Stimulated activated naive B cell treated with anti-CD40 and anti-IgM and Interleukin-4, amounts not matched to agents 10 μg/mL and 1 μg/mL and 100 μg/mL, for 72 hours (primary cell): ENCODE results near the gene SQSTM1.
"Not testable (repeated sequence)": the region's sequence is repeated elsewhere in the genome, so short reads cannot be mapped to it uniquely, and the experiment has no call there.

Experiments
- ATAC-seq, 2 donors: fragments of 150-1000 bp; cut with Tn5 transposase; replicated peaks; 2 replicates each; pipeline ENCODE4 v1.10.0; 2021; ENCODE audit warnings: moderate library complexity in 1 of 2
- DNase-seq: peaks from one replicate; pipeline ENCODE4 v3.0.0; 2021
- H3K27ac Mint-ChIP-seq: one replicate; pipeline ENCODE4 v1.8.0; 2022; ENCODE audit warnings: mild to moderate bottlenecking, mixed read lengths
- H3K27me3 Mint-ChIP-seq, 2 donors: one replicate each; pipeline ENCODE4 v1.8.0; 2022; ENCODE audit warnings: mixed read lengths in 2 of 2
- H3K36me3 Mint-ChIP-seq, 2 donors: one replicate each; pipeline ENCODE4 v1.8.0; 2022; ENCODE audit warnings: mixed read lengths in 2 of 2, mild to moderate bottlenecking in 1 of 2
- H3K4me1 Mint-ChIP-seq, 2 donors: one replicate each; pipeline ENCODE4 v1.8.0; 2022; ENCODE audit warnings: mixed read lengths in 2 of 2, mild to moderate bottlenecking in 1 of 2
- H3K4me3 Mint-ChIP-seq, 2 donors: one replicate each; pipeline ENCODE4 v1.8.0; 2022; ENCODE audit warnings: mild to moderate bottlenecking in 2 of 2, mixed read lengths in 2 of 2, moderate library complexity in 1 of 2
- H3K9me3 Mint-ChIP-seq, 2 donors: one replicate each; pipeline ENCODE4 v1.8.0; 2022; ENCODE audit warnings: mixed read lengths in 2 of 2, mild to moderate bottlenecking in 1 of 2

The SQSTM1 gene

DNA sequence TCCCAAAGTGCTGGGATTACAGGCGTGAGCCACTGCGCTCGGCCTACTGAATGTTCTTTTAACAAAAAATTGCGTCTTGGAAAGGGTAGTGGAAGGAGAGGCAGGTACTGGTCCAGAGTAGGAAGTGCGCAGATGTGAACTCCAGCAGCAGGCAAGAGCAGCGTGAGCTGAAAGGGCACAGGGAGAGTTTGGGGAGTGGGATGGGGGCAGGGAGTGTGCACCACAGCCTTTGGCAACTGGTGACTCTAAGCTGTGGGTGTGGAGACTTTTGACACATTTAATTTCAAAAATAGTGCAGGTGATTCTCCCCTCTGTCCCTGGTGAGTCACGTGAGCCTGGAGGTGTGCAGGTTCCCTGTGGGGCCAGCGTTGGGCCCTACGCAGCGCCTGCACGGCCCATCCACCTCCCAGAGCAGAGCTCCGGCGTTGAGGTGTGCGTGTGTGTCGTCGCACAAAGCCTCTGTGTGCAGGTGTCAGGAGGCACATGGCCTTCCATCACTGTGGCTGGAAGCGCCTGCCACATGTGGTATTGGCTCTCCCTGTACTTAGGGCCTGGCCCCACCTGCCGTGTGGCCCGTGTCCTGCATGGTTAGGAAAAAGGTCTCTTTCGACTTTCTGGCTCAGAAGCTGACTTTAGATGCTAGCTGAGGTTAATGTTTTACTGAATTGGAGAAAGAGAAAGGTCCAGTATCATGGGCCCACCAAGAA lies 11.5 kb downstream of the SQSTM1 start:
- Mint-ChIP-seq H3K9me3 (no peaks in the 10 kb centered on the region), H3K36me3 (peaks cover 69 to 78% of the 10 kb centered on the region in 2 donors), H3K27ac (peak overlapping the region; percentile 59), H3K27me3 (no peaks in the 10 kb centered on the region), H3K4me1 (peaks cover 32 to 56% of the 10 kb centered on the region in 2 donors), H3K4me3 (no peak overlapping the region)
- ATAC-seq, result no peak
- no peak for DNase-seq

DNA sequence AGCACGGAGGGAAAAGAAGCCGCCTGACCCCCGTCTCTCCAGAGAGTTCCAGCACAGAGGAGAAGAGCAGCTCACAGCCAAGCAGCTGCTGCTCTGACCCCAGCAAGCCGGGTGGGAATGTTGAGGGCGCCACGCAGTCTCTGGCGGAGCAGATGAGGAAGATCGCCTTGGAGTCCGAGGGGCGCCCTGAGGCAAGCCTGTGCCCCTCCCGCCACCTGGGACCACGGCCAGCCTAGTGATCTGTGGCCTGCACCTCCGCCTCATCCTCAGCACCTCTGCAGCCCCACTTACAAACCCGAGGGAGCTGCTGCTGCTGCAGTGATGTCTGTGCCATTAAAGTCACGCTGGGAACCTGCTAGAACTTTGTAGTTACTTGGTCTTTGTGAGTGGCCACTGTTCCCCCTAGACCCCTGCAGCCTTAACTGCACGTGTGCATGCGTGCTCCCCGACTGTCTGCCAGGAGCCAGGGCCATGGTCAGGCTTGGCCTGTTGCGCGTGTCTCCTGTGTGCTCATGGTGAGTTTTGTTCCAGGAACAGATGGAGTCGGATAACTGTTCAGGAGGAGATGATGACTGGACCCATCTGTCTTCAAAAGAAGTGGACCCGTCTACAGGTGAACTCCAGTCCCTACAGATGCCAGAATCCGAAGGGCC lies 12.5 kb downstream of the SQSTM1 start:
- Mint-ChIP-seq H3K4me3 (no peak overlapping the region), H3K9me3 (no peaks in the 10 kb centered on the region), H3K27ac (peak overlapping the region; percentile 87), H3K4me1 (peaks cover 26 to 47% of the 10 kb centered on the region in 2 donors), H3K27me3 (no peaks in the 10 kb centered on the region), H3K36me3 (peaks cover 67 to 73% of the 10 kb centered on the region in 2 donors)
- ATAC-seq (no peak), DNase-seq (no peak)

DNA sequence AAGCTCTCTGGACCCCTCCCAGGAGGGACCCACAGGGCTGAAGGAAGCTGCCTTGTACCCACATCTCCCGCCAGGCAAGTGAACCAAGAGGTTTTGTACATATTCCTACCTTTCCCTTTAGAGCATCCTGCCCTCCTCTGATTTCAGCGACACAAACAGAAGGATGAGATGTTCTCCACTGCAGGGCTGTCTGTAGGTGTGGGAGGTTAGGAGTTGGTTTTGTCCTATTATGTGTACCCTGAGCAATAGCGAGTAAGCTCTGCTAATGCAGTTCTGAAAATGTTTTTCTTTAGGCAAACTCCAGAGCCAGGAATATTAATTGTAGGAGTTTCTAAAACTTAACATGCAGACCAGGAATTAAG lies 13.0 kb downstream of the SQSTM1 start:
- Mint-ChIP-seq H3K9me3 (no peaks in the 10 kb centered on the region), H3K36me3 (peaks cover 65 to 69% of the 10 kb centered on the region in 2 donors), H3K27ac (peak overlapping the region; percentile 87), H3K27me3 (no peaks in the 10 kb centered on the region), H3K4me1 (peaks cover 26 to 45% of the 10 kb centered on the region in 2 donors), H3K4me3 (no peak overlapping the region)
- DNase-seq (no peak), ATAC-seq (no peak)

DNA sequence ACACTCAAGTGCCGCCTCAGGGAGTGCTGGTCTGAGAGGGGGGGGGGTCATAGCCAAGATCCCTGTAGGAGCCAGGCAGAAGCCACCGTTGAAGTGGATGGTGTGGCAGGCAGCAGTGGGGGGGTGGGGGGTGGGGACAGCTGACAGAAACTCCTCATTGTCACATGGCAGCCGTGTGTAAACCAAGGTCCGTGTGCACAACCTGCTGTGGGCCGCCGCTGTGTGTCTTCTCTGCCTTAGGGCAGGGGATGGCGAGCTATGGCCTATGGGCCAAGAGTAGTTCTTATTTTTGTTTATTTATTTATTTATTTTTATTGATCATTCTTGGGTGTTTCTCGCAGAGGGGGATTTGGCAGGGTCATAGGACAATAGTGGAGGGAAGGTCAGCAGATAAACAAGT lies 13.4 kb downstream of the SQSTM1 start:
- peaks cover 63 to 65% of the 10 kb centered on the region in 2 donors for H3K36me3 Mint-ChIP-seq
- H3K27me3 Mint-ChIP-seq, result no peaks in the 10 kb centered on the region
- ATAC-seq, result no peak
- H3K4me1 Mint-ChIP-seq, result peaks cover 23 to 41% of the 10 kb centered on the region in 2 donors
- no peak overlapping the region for H3K4me3 Mint-ChIP-seq
- DNase-seq, result no peak
- no peak overlapping the region for H3K27ac Mint-ChIP-seq
- H3K9me3 Mint-ChIP-seq, result no peaks in the 10 kb centered on the region

DNA sequence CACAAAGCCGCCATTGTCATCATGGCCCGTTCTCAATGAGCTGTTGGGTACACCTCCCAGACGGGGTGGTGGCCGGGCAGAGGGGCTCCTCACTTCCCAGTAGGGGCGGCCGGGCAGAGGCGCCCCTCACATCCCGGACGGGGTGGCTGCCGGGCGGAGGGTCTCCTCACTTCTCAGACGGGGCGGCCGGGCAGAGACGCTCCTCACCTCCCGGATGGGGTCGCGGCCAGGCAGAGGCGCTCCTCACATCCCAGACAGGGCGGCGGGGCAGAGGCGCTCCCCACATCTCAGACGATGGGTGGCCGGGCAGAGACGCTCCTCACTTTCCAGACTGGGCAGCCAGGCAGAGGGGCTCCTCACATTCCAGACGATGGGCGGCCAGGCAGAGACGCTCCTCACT lies 14.2 kb downstream of the SQSTM1 start:
- H3K36me3 Mint-ChIP-seq, result peaks cover 61 to 62% of the 10 kb centered on the region in 2 donors
- not testable (repeated sequence) for H3K9me3 Mint-ChIP-seq, ATAC-seq, H3K27ac Mint-ChIP-seq, H3K4me3 Mint-ChIP-seq, DNase-seq, H3K27me3 Mint-ChIP-seq
- H3K4me1 Mint-ChIP-seq, result peaks cover 21 to 33% of the 10 kb centered on the region in 2 donors

DNA sequence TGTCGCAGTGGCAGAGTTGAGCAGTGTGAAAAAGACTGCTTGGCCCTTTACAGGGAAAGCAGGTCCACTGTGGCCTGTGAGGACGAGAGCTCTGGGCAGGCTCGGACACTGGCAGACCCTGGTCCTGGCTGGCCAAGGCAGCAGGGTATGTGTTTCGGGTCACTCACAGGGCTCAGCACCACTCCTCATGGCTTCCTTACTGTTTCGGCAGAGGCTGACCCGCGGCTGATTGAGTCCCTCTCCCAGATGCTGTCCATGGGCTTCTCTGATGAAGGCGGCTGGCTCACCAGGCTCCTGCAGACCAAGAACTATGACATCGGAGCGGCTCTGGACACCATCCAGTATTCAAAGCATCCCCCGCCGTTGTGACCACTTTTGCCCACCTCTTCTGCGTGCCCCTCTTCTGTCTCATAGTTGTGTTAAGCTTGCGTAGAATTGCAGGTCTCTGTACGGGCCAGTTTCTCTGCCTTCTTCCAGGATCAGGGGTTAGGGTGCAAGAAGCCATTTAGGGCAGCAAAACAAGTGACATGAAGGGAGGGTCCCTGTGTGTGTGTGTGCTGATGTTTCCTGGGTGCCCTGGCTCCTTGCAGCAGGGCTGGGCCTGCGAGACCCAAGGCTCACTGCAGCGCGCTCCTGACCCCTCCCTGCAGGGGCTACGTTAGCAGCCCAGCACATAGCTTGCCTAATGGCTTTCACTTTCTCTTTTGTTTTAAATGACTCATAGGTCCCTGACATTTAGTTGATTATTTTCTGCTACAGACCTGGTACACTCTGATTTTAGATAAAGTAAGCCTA lies 15.7 kb downstream of the SQSTM1 start:
- H3K36me3 Mint-ChIP-seq, result peaks cover 58 to 61% of the 10 kb centered on the region in 2 donors
- peaks cover 18 to 32% of the 10 kb centered on the region in 2 donors for H3K4me1 Mint-ChIP-seq
- DNase-seq (no peak), ATAC-seq (peak; percentile 88 to 93)
- H3K4me3 Mint-ChIP-seq, result peak overlapping the region; percentile 17 to 63
- no peaks in the 10 kb centered on the region for H3K9me3 Mint-ChIP-seq
- H3K27me3 Mint-ChIP-seq, result no peaks in the 10 kb centered on the region
- peak overlapping the region; percentile 91 for H3K27ac Mint-ChIP-seq

DNA sequence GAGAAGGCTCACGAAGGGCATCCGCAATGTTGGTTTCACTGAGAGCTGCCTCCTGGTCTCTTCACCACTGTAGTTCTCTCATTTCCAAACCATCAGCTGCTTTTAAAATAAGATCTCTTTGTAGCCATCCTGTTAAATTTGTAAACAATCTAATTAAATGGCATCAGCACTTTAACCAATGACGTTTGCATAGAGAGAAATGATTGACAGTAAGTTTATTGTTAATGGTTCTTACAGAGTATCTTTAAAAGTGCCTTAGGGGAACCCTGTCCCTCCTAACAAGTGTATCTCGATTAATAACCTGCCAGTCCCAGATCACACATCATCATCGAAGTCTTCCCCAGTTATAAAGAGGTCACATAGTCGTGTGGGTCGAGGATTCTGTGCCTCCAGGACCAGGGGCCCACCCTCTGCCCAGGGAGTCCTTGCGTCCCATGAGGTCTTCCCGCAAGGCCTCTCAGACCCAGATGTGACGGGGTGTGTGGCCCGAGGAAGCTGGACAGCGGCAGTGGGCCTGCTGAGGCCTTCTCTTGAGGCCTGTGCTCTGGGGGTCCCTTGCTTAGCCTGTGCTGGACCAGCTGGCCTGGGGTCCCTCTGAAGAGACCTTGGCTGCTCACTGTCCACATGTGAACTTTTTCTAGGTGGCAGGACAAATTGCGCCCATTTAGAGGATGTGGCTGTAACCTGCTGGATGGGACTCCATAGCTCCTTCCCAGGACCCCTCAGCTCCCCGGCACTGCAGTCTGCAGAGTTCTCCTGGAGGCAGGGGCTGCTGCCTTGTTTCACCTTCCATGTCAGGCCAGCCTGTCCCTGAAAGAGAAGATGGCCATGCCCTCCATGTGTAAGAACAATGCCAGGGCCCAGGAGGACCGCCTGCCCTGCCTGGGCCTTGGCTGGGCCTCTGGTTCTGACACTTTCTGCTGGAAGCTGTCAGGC lies 16.6 kb downstream of the SQSTM1 start:
- Mint-ChIP-seq H3K27ac (peak overlapping the region; percentile 91), H3K4me3 (peak overlapping the region in 1 of 2 donors; percentile 63), H3K27me3 (no peaks in the 10 kb centered on the region), H3K36me3 (peaks cover 57% of the 10 kb centered on the region in 2 donors), H3K4me1 (peaks cover 16 to 27% of the 10 kb centered on the region in 2 donors), H3K9me3 (no peaks in the 10 kb centered on the region)
- ATAC-seq, result no peak
- DNase-seq, result no peak

DNA sequence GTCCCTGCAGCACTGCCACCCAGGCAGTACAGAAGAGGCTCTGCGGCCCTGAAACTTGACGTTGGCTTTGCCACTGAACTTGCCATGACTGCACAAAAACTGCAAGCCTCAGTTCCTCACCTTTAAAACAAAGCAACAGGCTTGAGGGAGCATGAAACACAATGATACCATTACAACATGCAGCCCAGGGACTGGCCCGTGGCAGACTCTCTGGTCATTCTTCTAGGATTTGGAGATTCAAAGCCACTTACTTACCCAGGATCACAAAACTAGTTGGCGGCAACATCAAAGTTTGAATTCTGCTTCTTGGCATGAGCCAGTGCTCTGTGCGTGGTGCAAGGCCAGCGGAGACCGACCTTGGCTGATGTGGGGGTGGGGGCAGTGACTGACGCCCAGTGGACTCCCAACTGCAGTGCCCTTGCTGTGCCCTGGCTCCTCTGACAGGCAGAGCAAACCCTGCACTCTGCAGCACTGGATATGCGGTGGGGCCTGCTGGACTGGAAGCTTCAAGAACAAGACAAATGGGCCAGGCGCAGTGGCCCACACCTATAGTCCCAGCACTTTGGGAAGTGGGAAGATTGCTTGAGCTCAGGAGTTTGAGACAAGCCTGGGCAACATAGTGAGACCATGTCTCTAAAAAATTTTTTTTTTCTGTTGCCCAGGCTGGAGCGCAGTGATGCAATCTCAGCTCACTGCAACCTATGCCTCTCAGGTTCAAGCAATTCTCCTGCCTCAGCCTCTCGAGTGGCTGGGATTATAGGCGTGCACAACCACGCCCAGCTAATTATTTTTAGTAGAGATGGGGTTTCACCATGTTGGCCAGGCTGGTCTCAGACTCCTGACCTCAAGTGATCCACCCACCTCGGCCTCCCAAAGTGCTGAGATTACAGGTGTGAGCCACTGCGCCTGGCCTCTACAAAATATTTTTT lies 18.9 kb downstream of the SQSTM1 start:
- Mint-ChIP-seq H3K27me3 (no peaks in the 10 kb centered on the region), H3K36me3 (peaks cover 46 to 54% of the 10 kb centered on the region in 2 donors), H3K9me3 (no peaks in the 10 kb centered on the region), H3K27ac (peak overlapping the region; percentile 68), H3K4me3 (no peak overlapping the region), H3K4me1 (peaks cover 13 to 21% of the 10 kb centered on the region in 2 donors)
- no peak for DNase-seq
- ATAC-seq, result no peak

DNA sequence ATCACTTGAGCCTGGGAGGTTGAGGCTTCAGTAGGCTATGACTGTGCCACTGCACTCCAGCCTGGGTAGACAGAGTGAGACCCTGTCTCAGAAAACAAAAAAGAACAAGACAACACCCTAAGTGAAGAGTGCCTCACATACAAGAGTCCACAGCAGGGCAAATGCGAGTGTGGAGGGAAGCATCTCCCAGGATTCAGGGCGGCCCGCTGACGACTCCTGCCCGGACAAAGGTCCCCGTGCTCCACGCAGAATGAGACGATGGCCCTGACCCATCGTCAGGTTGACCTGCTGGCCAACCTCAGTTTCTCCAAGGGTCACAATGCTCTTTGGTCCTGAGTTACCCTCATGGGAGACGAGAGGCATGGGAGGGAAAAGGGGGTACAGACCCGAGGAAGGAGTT lies 19.6 kb downstream of the SQSTM1 start:
- ATAC-seq (no peak), DNase-seq (no peak)
- peaks cover 12 to 18% of the 10 kb centered on the region in 2 donors for H3K4me1 Mint-ChIP-seq
- H3K4me3 Mint-ChIP-seq, result no peak overlapping the region
- no peaks in the 10 kb centered on the region for H3K27me3 Mint-ChIP-seq
- H3K27ac Mint-ChIP-seq, result peak overlapping the region; percentile 68
- peaks cover 3 to 4% of the 10 kb centered on the region in 2 donors for H3K9me3 Mint-ChIP-seq
- peaks cover 47 to 58% of the 10 kb centered on the region in 2 donors for H3K36me3 Mint-ChIP-seq

DNA sequence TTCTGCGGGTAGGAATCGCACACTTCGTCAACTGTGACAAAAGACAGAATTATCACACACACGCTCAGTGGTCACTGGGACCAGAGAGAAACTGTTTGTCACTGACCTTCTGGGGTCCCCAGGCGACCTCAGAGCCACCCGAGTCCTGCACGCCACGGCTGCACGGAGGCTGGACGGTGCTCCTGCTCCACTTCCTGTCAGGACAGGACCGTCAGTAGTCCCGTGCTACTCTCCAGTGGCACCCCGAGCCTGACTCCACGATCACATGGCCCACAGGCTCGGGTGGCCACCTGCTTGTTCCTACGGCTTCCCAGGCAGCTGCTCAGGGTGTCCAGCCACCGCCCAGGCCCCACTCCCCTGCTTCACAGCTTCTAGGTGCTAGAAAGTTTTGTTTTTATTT lies 20.1 kb downstream of the SQSTM1 start:
- ATAC-seq (no peak), DNase-seq (no peak)
- Mint-ChIP-seq H3K4me1 (peaks cover 11 to 14% of the 10 kb centered on the region in 2 donors), H3K4me3 (no peak overlapping the region), H3K9me3 (peaks cover 3 to 4% of the 10 kb centered on the region in 2 donors), H3K36me3 (peaks cover 50 to 58% of the 10 kb centered on the region in 2 donors), H3K27ac (no peak overlapping the region), H3K27me3 (no peaks in the 10 kb centered on the region)

DNA sequence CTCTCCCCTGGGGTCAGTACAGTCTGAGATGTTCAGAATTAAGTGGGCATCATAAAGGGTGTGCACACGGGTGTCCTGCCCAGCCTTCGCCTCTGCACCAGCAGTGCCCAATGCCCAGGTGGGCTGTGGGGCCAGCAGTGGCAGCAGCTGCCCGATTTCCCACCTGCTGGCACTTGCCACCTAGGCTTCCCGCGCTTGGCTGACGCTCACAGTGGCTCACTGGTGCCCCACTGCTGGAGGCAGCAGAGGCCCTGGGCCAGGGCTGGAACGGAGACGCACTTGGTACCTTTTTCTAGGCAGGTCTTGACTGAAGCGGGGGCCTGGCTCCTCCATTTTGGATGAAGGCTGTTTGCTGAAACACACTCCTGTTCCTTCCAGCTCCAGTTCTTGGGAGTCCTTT lies 20.9 kb downstream of the SQSTM1 start:
- Mint-ChIP-seq H3K4me1 (peaks cover 3 to 5% of the 10 kb centered on the region in 2 donors), H3K27ac (peak overlapping the region; percentile 15), H3K27me3 (no peaks in the 10 kb centered on the region), H3K9me3 (peaks cover 3 to 4% of the 10 kb centered on the region in 2 donors), H3K4me3 (no peak overlapping the region), H3K36me3 (peaks cover 48 to 58% of the 10 kb centered on the region in 2 donors)
- DNase-seq (no peak), ATAC-seq (no peak)

DNA sequence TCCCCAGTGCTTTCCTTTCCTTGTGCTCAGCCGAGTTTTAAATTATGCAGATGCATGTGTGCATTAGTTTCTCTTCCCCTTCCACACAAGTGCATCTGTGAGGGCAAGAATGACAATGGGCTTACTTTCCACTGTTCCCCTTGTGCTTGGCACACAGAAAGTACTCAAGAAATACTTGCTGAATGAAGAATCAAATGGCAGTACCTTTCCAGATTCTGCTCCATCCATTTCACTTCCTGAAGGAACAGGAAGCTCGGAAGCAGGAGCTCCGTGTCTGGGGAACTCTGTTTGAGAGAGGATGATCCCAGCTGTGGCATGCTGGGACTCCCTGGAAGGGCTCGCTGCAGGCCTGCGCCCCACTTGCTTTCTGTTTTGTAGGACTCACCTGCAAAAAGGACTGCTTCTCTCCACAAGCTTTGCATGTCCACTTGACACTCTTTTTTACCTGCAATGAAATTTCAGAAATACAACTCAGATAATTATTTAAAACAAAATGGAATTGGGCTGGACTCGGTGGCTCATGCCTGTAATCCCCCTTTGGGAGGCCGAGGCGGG lies 32.4 kb downstream of the SQSTM1 start:
- H3K4me1 Mint-ChIP-seq, result peaks cover 20 to 41% of the 10 kb centered on the region in 2 donors
- H3K36me3 Mint-ChIP-seq, result peaks cover 8 to 11% of the 10 kb centered on the region in 2 donors
- H3K4me3 Mint-ChIP-seq, result peak overlapping the region; percentile 39 to 52
- peak; percentile 50 for DNase-seq
- no peaks in the 10 kb centered on the region for H3K9me3 Mint-ChIP-seq
- no peaks in the 10 kb centered on the region for H3K27me3 Mint-ChIP-seq
- ATAC-seq, result peak; percentile 99
- H3K27ac Mint-ChIP-seq, result peak overlapping the region; percentile 89
